Epithelial cell of proximal tubule (primary cell): ENCODE results near the gene ADI1. TPM values are rescaled to one million over a fixed set of nuclear protein-coding genes. Genes with fewer than 3 reads are reported as not detected.

Experiments used
- DNase-seq: peaks from one replicate; pipeline ENCODE4 v3.0.0-alpha.2; 2011; ENCODE audit warnings: low read depth
- H3K4me3 ChIP-seq: 2 replicates; pipeline ENCODE4 v1.5.1; 2011; ENCODE audit warnings: low read depth, mild to moderate bottlenecking, low read length
- total RNA-seq: library from RNA; depleted of rRNA; stranded (reverse); fragments of >200 nt; gene quantifications from 2 replicates; pipeline ENCODE4 v1.2.3, GENCODE V29; 2015
- TF ChIP-seq, protein P1 (sequence below): conservative IDR thresholded peaks from 2 replicates; pipeline ENCODE4 v1.5.1; 2012; ENCODE audit warnings: low read depth, mild to moderate bottlenecking, low read length

Gene ADI1
- total RNA-seq, 1 donor from 2014 or later = 35.3 TPM

DNA sequence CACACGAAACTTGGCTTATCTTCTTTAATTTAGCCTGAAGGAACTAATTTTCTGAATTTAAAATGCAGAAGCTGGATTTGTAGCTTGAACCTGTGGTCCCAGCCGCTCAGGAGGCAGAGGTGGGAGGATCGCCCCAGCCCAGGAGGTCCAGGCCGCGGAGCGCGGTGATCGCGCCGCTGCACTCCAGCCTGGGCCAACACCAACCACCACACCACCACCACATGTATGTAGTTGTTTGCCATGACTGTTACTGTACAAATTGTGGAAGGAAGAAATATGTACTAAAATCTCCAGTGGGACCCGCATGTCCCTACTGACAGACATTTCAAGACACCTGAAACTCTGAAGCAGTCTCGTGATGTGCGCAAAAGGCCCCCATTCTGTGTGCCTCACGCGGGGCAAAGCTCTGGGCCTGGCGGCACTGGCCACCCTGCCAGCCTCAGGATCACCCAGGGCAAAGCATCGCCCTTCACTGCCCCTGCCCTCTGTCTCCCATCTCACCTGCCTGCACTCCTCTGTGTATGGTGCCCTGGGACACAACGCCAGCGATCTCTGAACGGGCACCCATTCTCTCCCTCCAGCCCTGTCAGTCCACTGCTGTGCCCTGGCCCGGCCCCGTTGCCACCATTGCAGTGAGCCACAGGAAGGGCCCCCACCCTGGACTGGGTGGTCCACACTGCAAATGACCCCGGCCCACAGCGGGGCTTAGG, 10.1 kb upstream of the ADI1 start:
- TF ChIP-seq, protein P1, sequence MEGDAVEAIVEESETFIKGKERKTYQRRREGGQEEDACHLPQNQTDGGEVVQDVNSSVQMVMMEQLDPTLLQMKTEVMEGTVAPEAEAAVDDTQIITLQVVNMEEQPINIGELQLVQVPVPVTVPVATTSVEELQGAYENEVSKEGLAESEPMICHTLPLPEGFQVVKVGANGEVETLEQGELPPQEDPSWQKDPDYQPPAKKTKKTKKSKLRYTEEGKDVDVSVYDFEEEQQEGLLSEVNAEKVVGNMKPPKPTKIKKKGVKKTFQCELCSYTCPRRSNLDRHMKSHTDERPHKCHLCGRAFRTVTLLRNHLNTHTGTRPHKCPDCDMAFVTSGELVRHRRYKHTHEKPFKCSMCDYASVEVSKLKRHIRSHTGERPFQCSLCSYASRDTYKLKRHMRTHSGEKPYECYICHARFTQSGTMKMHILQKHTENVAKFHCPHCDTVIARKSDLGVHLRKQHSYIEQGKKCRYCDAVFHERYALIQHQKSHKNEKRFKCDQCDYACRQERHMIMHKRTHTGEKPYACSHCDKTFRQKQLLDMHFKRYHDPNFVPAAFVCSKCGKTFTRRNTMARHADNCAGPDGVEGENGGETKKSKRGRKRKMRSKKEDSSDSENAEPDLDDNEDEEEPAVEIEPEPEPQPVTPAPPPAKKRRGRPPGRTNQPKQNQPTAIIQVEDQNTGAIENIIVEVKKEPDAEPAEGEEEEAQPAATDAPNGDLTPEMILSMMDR = no peak
- no peak for DNase-seq
- no peak overlapping the region for H3K4me3 ChIP-seq

DNA sequence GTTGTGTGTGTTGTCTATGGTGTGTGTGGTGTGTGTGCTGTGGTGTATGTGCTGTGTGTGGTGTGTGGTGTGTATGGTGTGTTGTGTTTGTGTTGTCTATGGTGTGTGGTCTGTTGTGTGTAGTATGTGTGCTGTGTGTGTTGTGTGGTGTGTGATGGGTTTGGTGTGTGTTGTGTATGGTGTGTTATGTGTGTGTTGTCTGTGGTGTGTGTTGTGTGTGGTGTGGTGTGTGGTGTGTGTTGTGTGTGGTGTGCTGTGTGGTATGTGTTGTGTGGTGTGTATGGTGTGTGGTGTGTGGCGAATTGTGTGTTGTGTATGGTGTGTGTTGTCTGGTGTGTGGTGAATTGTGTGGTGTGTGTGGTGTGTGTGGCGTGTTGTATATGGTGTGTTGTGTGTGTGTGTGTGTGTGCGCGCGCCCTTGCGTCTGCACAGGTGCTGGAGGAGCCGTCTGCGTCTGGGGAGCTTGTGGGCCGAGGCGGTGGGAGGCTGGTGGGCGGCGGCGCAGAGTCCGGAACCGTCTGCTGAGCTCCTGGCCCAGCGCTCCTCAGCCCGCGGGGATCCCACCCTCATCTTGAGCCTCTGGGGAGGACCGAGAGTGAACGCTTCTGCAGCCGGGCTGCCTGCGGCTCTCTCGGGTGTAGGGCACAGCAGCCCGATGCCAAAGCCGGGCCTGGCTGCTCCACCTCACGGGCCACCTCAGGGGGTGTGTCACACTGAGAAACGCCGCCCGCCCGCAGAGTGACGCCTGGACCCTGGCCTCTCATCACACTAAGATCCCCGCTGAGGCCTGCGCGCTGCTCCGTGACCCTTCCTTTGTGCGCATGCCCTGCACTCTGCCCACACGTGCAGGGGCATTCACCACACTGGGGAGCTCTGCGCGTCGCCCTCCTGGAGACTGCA, 8.8 kb upstream of the ADI1 start:
- no peak for DNase-seq
- no peak overlapping the region for H3K4me3 ChIP-seq
- TF ChIP-seq, protein P1 = no peak

DNA sequence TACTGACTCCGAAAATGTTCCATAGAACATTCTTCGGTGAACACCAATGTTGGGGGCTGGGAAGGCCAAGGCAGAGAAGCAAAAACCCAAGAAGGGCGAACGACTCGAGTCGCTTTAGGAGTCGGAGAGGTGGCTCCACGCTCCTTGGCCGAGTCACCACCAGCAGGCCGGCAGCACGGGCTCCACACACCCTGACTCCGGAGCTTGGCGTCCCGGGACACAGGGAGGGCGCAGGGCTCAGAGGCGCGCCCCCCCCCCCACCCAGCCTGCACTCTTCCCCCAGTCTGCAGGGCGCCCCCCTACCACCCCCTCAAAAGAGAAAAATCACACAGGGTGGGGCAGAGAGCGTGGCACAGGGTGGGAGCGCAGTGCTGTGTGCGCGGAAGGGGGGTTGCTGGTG, 7.5 kb upstream of the ADI1 start:
- DNase-seq = no peak

DNA sequence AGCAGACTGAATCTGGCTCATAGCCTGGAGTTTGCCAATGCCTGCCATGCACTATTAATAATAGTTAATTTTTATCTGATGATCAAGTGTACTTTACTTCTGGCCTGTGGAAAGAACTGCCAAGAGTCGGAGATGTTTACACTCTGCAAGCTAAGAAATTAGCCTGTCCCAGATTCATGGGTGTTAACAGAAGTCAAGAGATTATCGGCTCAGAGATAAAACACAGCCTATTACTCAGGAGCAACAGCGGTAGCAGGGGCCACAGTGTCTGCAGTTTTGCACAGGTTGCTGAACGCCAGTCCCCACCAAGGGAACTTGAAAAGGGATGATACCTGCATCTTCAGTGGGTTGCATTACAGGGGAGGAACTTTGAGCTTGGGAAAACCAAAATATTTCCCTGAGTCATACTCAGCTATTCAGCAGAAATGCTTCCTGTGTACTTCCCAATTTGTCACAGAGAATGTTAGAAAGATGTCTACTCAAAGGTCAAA, 4.3 kb upstream of the ADI1 start:
- DNase-seq = no peak
- TF ChIP-seq, protein P1 = no peak
- no peak overlapping the region for H3K4me3 ChIP-seq

More for the DNA sequence above, 7.5 kb upstream of the ADI1 start:
- no peak overlapping the region for H3K4me3 ChIP-seq
- TF ChIP-seq, protein P1 = no peak

DNA sequence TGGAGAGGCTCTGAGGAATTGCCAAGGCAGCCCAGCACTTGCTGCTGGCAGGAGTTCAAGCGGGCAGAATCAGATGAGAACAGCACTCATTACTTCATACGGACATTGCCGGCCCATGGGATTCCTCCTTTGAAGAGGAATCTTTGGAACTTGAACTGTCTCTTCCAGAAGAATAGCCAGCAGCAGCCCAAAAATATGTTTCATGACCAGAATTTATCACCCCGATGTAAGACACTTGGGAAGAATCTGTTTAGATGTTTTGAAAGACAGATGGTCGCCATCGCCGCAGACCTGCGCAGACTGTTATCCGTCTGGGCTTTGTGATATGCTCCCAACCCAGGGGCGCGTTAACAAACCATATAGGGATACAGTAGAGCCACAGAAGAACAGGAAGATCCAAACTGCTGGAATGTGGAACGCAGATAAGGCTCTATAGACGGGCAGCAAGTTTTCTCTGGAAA, 3.7 kb upstream of the ADI1 start:
- TF ChIP-seq, protein P1 = no peak
- DNase-seq = no peak
- H3K4me3 ChIP-seq = no peak overlapping the region

DNA sequence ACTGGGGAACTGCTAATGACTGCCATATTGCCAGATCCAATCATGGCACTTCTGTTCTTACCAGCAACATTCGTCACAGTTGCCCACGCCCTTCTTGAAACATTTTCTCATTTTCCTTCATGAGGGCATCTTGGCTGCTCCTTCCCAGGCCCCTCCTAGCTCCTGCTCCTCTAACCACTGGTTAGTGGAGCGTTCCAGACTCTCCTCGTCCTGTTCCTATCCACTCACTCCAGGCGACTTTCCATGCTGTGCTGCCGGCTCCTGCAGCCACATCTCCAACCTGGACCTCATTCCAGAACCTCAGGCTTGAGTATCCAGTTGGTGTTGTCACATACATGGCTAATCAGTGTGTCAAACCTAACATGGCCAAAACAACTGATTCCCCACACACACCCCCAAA, 1.3 kb upstream of the ADI1 start:
- TF ChIP-seq, protein P1 = no peak
- H3K4me3 ChIP-seq = no peak overlapping the region
- no peak for DNase-seq
